SK-N-MC (cell line): Measurements from ENCODE around the gene OR56B1.
"Not testable (repeated sequence)": the region's sequence is repeated elsewhere in the genome, so short reads cannot be mapped to it uniquely, and the experiment has no call there.

Experiments used
- DNase-seq: peaks from one replicate; pipeline ENCODE4 v3.0.0-alpha.2; 2011; ENCODE audit warnings: low read depth, low spot score
- H3K27ac ChIP-seq: fragments of 200-600 bp; sonication (generic); 2 replicates; pipeline ENCODE4 v1.5.1; 2016; ENCODE audit warnings: mixed run types
- H3K36me3 ChIP-seq: fragments of 200-600 bp; sonication (generic); 2 replicates; pipeline ENCODE4 v1.6.1; 2017; ENCODE audit warnings: antibody characterized with exemption, low read length, mixed read lengths; ENCODE audit not compliant: insufficient read depth
- H3K4me3 ChIP-seq: fragments of 200-600 bp; sonication (generic); 2 replicates; pipeline ENCODE4 v1.5.1; 2016
- H3K9ac ChIP-seq: fragments of 200-600 bp; sonication (generic); 2 replicates; pipeline ENCODE4 v1.8.0; 2017; ENCODE audit warnings: mixed run types, mixed read lengths; ENCODE audit not compliant: insufficient read length
- H3K9me3 ChIP-seq: fragments of 200-600 bp; sonication (generic); 2 replicates; pipeline ENCODE4 v1.6.1; 2017; ENCODE audit warnings: low read depth, mild to moderate bottlenecking, antibody characterized with exemption, low read length, moderate library complexity, mixed read lengths
- EZH2 ChIP-seq: fragments of 200-600 bp; sonication (generic); IDR thresholded peaks from one replicate; pipeline ENCODE4 v1.6.1; 2017; ENCODE audit warnings: antibody characterized with exemption
- FOXP2 ChIP-seq: optimal IDR thresholded peaks from 2 replicates; pipeline ENCODE3; 2011; ENCODE audit warnings: mild to moderate bottlenecking, moderate library complexity; ENCODE audit not compliant: insufficient read depth; ENCODE audit errors: extremely low read length, control extremely low read depth
- POLR2AphosphoS5 ChIP-seq: IDR thresholded peaks from 2 replicates; pipeline ENCODE4 v1.6.1; 2012; ENCODE audit warnings: mild to moderate bottlenecking, low read depth, low read length, borderline replicate concordance

The OR56B1 gene

DNA sequence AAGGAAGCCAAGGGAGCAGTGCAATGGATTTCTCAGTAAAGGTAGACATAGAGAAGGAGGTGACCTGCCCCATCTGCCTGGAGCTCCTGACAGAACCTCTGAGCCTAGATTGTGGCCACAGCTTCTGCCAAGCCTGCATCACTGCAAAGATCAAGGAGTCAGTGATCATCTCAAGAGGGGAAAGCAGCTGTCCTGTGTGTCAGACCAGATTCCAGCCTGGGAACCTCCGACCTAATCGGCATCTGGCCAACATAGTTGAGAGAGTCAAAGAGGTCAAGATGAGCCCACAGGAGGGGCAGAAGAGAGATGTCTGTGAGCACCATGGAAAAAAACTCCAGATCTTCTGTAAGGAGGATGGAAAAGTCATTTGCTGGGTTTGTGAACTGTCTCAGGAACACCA, 40.0 kb upstream of the OR56B1 start:
- Histone ChIP-seq H3K9ac (no peak overlapping the region), H3K27ac (no peak overlapping the region), H3K4me3 (no peak overlapping the region), H3K36me3 (no peaks in the 10 kb centered on the region), H3K9me3 (no peaks in the 10 kb centered on the region)
- no peak for DNase-seq
- TF ChIP-seq POLR2AphosphoS5, result no peak

GRCh38 chr11:5698281-5698680, 38.0 kb upstream of the OR56B1 start:
- Histone ChIP-seq H3K9me3 (no peaks in the 10 kb centered on the region), H3K4me3 (no peak overlapping the region), H3K36me3 (no peaks in the 10 kb centered on the region), H3K9ac (no peak overlapping the region), H3K27ac (no peak overlapping the region)
- no peak for DNase-seq
- TF ChIP-seq EZH2, result no peak
- no peak for TF ChIP-seq POLR2AphosphoS5
- TF ChIP-seq FOXP2, result no peak

DNA sequence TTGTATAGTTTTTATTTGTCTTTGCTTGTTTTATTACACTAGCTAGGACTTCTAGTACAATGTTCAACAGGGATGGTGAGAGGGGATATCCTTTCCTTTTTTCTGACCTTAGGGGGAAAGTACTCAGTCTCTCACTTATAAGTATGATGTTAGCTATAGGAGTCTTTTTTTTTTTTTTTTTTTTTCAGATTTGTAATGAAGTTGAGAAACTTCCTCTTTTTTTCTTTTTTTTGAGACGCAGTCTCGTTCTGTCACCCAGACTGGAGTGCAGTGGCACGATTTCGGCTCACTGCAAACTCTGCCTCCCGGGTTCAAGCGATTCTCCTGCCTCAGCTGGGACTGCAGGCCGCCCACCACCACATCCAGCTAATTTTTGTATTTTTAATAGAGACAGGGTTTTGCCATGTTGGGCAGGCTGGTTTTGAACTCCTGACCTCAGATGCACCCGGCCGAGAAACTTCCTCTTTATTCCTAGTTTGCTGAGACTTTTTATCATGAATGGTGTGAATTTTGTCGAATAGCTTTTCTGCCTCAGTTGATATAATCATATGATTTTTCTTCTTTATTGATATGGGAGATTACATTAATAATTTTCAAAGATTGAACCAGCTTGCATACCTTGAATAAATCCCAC, 35.7 kb upstream of the OR56B1 start:
- TF ChIP-seq EZH2 (no peak), POLR2AphosphoS5 (no peak), FOXP2 (no peak)
- Histone ChIP-seq H3K27ac (no peak overlapping the region), H3K9ac (no peak overlapping the region), H3K9me3 (no peaks in the 10 kb centered on the region), H3K4me3 (no peak overlapping the region), H3K36me3 (no peaks in the 10 kb centered on the region)
- DNase-seq, result no peak

- H3K9ac ChIP-seq, result no peak overlapping the region
- TF ChIP-seq EZH2 (no peak), POLR2AphosphoS5 (no peak), FOXP2 (no peak)
- H3K9me3 ChIP-seq, result no peaks in the 10 kb centered on the region
- DNase-seq, result no peak
- no peaks in the 10 kb centered on the region for H3K36me3 ChIP-seq
- H3K27ac ChIP-seq, result no peak overlapping the region
- H3K4me3 ChIP-seq, result no peak overlapping the region
Measured at GRCh38 chr11:5701055-5701577, 35.1 kb upstream of the OR56B1 start.

GRCh38 chr11:5703741-5704536, 32.3 kb upstream of the OR56B1 start:
- H3K36me3 ChIP-seq, result no peaks in the 10 kb centered on the region
- DNase-seq, result no peak
- H3K4me3 ChIP-seq, result no peak overlapping the region
- no peak for TF ChIP-seq EZH2
- no peak for TF ChIP-seq POLR2AphosphoS5
- no peak for TF ChIP-seq FOXP2
- no peaks in the 10 kb centered on the region for H3K9me3 ChIP-seq
- H3K27ac ChIP-seq, result no peak overlapping the region
- H3K9ac ChIP-seq, result no peak overlapping the region

- Histone ChIP-seq H3K9ac (no peak overlapping the region), H3K9me3 (no peaks in the 10 kb centered on the region), H3K4me3 (no peak overlapping the region), H3K36me3 (no peaks in the 10 kb centered on the region), H3K27ac (no peak overlapping the region)
- TF ChIP-seq POLR2AphosphoS5 (no peak), FOXP2 (no peak), EZH2 (no peak)
- DNase-seq, result no peak
Measured at GRCh38 chr11:5705688-5706087, 30.6 kb upstream of the OR56B1 start.

- TF ChIP-seq FOXP2, result no peak
- no peak for DNase-seq
- Histone ChIP-seq H3K9me3 (no peaks in the 10 kb centered on the region), H3K9ac (no peak overlapping the region), H3K4me3 (no peak overlapping the region), H3K36me3 (no peaks in the 10 kb centered on the region), H3K27ac (no peak overlapping the region)
Measured at GRCh38 chr11:5712507-5712906, 23.7 kb upstream of the OR56B1 start.

DNA sequence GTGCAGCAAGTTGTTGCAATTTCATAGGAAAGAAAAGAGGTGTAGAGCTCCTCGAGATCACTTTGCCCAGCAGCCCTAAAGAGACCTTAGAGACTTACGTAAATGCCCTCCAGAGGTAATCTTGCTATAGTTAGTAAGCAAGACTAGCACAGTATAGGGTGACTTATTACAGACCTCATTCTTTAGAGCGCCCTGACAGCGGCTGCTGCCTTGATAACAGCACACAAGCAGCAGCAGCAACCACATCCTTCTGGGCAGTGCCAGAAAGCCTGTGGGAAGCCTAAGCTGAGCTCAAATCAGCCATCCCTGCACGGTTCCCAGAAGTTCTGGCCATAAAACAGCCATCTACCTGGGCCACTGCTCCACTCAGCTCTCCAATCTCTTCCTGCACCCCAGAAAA, 22.6 kb upstream of the OR56B1 start:
- H3K9me3 ChIP-seq, result no peaks in the 10 kb centered on the region
- TF ChIP-seq FOXP2 (no peak), POLR2AphosphoS5 (no peak), EZH2 (no peak)
- no peak overlapping the region for H3K27ac ChIP-seq
- no peaks in the 10 kb centered on the region for H3K36me3 ChIP-seq
- no peak overlapping the region for H3K4me3 ChIP-seq
- no peak overlapping the region for H3K9ac ChIP-seq
- no peak for DNase-seq

GRCh38 chr11:5716518-5716917, 19.7 kb upstream of the OR56B1 start:
- not testable (repeated sequence) for H3K4me3 ChIP-seq, H3K27ac ChIP-seq, H3K9ac ChIP-seq, H3K36me3 ChIP-seq, DNase-seq, H3K9me3 ChIP-seq
